Liver (tissue), 4 donors: Measurements from ENCODE around the gene B4GALT2. TPM values are rescaled to one million over a fixed set of nuclear protein-coding genes. Genes with fewer than 3 reads are reported as not detected.

Source experiments
- polyA plus RNA-seq, 2 donors: library from polyadenylated mRNA; stranded (reverse) in 1 of 2; unstranded in 1 of 2; fragments of 200-250 nt in 1 of 2; fragments of >200 nt in 1 of 2; fragmentation: Nextera tagmentation in 1 of 2; extraction: Ambion mirVana in 1 of 2; gene quantifications; one replicate each; pipeline versions ENCODE4 v1.2.1 to v1.2.3, GENCODE V29; 2013 to 2015
- total RNA-seq, 2 donors: library from RNA; depleted of rRNA; stranded (reverse); fragments of >200 nt; gene quantifications; one replicate each; pipeline ENCODE4 v1.2.3, GENCODE V29; 2014
- donor health status: healthy.
- donor health status: healthy.
- donor health status: healthy.

The B4GALT2 gene
- total and polyA plus RNA-seq, 4 donors: 2.9 to 31.5 (median 16.1) TPM

Other genes with a start within 250 kb of the B4GALT2 start
- gene ARTN, start 45.4 kb upstream of the B4GALT2 start, total RNA-seq: under 1 TPM in 1 of 2 donors, not detected in 1; 0.08 TPM
- gene ARTN, start 45.4 kb upstream of the B4GALT2 start, polyA plus RNA-seq: under 1 TPM in 1 of 2 donors, not detected in 1; 0.05 TPM
- 10 to 100 TPM in 1 of 2 donors, 1 to 10 TPM in 1; 9.1 to 15.1 TPM for gene IPO13, start 32.3 kb upstream of the B4GALT2 start, total RNA-seq
- gene IPO13, start 32.3 kb upstream of the B4GALT2 start, polyA plus RNA-seq: 10 to 100 TPM in 1 of 2 donors, 1 to 10 TPM in 1; 8.6 to 12.0 TPM
- gene DPH2, start 9.2 kb upstream of the B4GALT2 start, total RNA-seq: 10 to 100 TPM in 1 of 2 donors, 1 to 10 TPM in 1; 9.3 to 20.9 TPM
- 10 to 100 TPM; 13.0 to 17.7 TPM for gene DPH2, start 9.2 kb upstream of the B4GALT2 start, polyA plus RNA-seq
- gene ATP6V0B, start 4.2 kb upstream of the B4GALT2 start, total RNA-seq: 10 to 100 TPM; 69.5 to 99.5 TPM
- 100 to 1,000 TPM; 158 to 277 TPM for gene ATP6V0B, start 4.2 kb upstream of the B4GALT2 start, polyA plus RNA-seq
- 1 to 10 TPM in 1 of 2 donors, under 1 TPM in 1; 0.92 to 4.2 TPM for gene CCDC24, start 12.4 kb downstream of the B4GALT2 start, total RNA-seq
- gene CCDC24, start 12.4 kb downstream of the B4GALT2 start, polyA plus RNA-seq: 1 to 10 TPM; 2.2 to 2.5 TPM
- gene SLC6A9, start 52.3 kb downstream of the B4GALT2 start, total RNA-seq: 10 to 100 TPM in 1 of 2 donors, 1 to 10 TPM in 1; 1.0 to 47.7 TPM
- 1 to 10 TPM in 1 of 2 donors, under 1 TPM in 1; 0.57 to 6.1 TPM for gene SLC6A9, start 52.3 kb downstream of the B4GALT2 start, polyA plus RNA-seq
- gene KLF17, start 139.6 kb downstream of the B4GALT2 start, total RNA-seq: not detected
- gene KLF17, start 139.6 kb downstream of the B4GALT2 start, polyA plus RNA-seq: not detected
- not detected for gene KLF18, start 162.4 kb downstream of the B4GALT2 start, total RNA-seq
- not detected for gene KLF18, start 162.4 kb downstream of the B4GALT2 start, polyA plus RNA-seq
- gene DMAP1, start 234.3 kb downstream of the B4GALT2 start, total RNA-seq: 10 to 100 TPM; 15.3 to 24.8 TPM
- 10 to 100 TPM; 15.7 to 21.0 TPM for gene DMAP1, start 234.3 kb downstream of the B4GALT2 start, polyA plus RNA-seq